Measurements from ENCODE around the gene SYCP2L. TPM values are rescaled to one million over a fixed set of nuclear protein-coding genes. Genes with fewer than 3 reads are reported as not detected.

Gene SYCP2L
- total and polyA plus RNA-seq, 2 of the 8 experiments (the other 6 are each of a cell fraction or from before 2014, with no cell fraction given) = 1.7 to 4.2 TPM

- TF ChIP-seq, protein P1, sequence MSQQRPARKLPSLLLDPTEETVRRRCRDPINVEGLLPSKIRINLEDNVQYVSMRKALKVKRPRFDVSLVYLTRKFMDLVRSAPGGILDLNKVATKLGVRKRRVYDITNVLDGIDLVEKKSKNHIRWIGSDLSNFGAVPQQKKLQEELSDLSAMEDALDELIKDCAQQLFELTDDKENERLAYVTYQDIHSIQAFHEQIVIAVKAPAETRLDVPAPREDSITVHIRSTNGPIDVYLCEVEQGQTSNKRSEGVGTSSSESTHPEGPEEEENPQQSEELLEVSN (IDR thresholded peaks at IDR 0.05) = no peak
- TF ChIP-seq, protein P2, sequence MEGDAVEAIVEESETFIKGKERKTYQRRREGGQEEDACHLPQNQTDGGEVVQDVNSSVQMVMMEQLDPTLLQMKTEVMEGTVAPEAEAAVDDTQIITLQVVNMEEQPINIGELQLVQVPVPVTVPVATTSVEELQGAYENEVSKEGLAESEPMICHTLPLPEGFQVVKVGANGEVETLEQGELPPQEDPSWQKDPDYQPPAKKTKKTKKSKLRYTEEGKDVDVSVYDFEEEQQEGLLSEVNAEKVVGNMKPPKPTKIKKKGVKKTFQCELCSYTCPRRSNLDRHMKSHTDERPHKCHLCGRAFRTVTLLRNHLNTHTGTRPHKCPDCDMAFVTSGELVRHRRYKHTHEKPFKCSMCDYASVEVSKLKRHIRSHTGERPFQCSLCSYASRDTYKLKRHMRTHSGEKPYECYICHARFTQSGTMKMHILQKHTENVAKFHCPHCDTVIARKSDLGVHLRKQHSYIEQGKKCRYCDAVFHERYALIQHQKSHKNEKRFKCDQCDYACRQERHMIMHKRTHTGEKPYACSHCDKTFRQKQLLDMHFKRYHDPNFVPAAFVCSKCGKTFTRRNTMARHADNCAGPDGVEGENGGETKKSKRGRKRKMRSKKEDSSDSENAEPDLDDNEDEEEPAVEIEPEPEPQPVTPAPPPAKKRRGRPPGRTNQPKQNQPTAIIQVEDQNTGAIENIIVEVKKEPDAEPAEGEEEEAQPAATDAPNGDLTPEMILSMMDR (IDR thresholded peaks at IDR 0.05; ENCODE audit: control extremely low read depth in 1 of 3, insufficient read depth in 1 of 3, low read depth in 1 of 3, low read length in 3 of 3) = no peak
- TF ChIP-seq RAD21 (IDR thresholded peaks at IDR 0.05 in 1 of 2, conservative IDR thresholded peaks at IDR 0.05 in 1 of 2; ENCODE audit: low read depth in 2 of 2, low read length in 2 of 2) (no peak), TAF1 (IDR thresholded peaks at IDR 0.05; ENCODE audit: low read depth, low read length) (no peak), TAF7 (optimal IDR thresholded peaks at IDR 0.05; ENCODE audit: borderline replicate concordance, low read depth, low read length) (no peak)
These were observed 119.2 kb downstream of the SYCP2L start (continued) for GRCh38 chr6:11006061-11006460.
